ENCODE results near the gene CACYBP. TPM values are rescaled to one million over a fixed set of nuclear protein-coding genes. Genes with fewer than 3 reads are reported as not detected.

The CACYBP gene
- total and polyA plus RNA-seq, 2 donors (not counting 3 experiments of a cell fraction or from before 2014, with no cell fraction given) = 29.5 to 149 TPM

DNA sequence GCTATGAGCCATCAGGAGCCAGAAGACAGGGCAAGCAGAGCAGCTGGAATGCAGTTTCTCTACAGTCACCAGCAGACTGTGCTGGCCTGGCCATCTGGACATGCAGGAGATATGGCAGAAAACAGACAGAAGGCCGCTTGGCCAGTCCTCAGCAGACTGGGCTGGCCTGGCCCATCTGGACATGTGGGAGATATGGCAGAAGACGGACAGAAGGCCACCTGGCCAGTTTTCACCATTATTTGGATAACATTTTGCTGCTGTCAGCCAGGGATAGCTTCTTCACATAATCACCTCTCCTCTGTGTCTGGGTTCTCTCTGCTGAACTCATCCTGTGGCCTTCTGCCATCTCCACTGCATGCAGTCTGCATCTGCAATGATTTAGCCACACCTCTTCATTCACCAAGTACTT lies 25.0 kb upstream of the CACYBP start:
- Histone ChIP-seq H3K4me3 (replicated peaks in 1 of 3; ENCODE audit: insufficient read depth in 1 of 3, low read depth in 1 of 3, low read length in 3 of 3) (no peak overlapping the region), H3K36me3 (ENCODE audit: control insufficient read depth in 2 of 2, extremely low read depth in 1 of 2, insufficient read depth in 2 of 2, low read length in 2 of 2) (no peaks in the 10 kb centered on the region), H3K9me3 (replicated peaks; ENCODE audit: control insufficient read depth, insufficient read depth, low read length) (no peaks in the 10 kb centered on the region), H3K9ac (replicated peaks; ENCODE audit: extremely low read depth, insufficient read depth, low read length) (no peak overlapping the region), H2AFZ (ENCODE audit: low read depth, low read length) (no peak overlapping the region), H3K27me3 (ENCODE audit: control insufficient read depth in 2 of 2, insufficient read depth in 2 of 2, low read length in 2 of 2) (no peaks in the 10 kb centered on the region), H3K79me2 (ENCODE audit: control insufficient read depth, insufficient read depth, low read length) (no peaks in the 10 kb centered on the region), H3K4me1 (ENCODE audit: control insufficient read depth, extremely low read depth, insufficient read depth, low read length) (no peaks in the 10 kb centered on the region), H3K9me1 (replicated peaks; ENCODE audit: control insufficient read depth, extremely low read depth, insufficient read depth, low read length) (no peaks in the 10 kb centered on the region), H3K27ac (ENCODE audit: insufficient read depth, low read depth, low read length) (no peak overlapping the region), H3K4me2 (ENCODE audit: insufficient read depth, low read length) (no peak overlapping the region), H4K20me1 (replicated peaks; ENCODE audit: control insufficient read depth, extremely low read depth, insufficient read depth, low read length) (no peaks in the 10 kb centered on the region)
- no peak for FAIRE-seq
- CTCF ChIA-PET = no interaction called here
- BruUV-seq (replicated peaks) = no TSS peak
- dilution Hi-C loops (cut with MboI; ENCODE audit: extremely low pct_ligation_motif_present, low sequenced_read_pairs) = no loop called here
- no peak for DNase-seq (ENCODE audit: low read depth, low spot score)
- TF ChIP-seq, protein P1, sequence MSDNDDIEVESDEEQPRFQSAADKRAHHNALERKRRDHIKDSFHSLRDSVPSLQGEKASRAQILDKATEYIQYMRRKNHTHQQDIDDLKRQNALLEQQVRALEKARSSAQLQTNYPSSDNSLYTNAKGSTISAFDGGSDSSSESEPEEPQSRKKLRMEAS (IDR thresholded peaks at IDR 0.05; ENCODE audit: insufficient read depth, insufficient read length) = no peak
- TF ChIP-seq POLR2A (IDR thresholded peaks at IDR 0.05; ENCODE audit: low read depth, low read length) = no peak
- no peak for TF ChIP-seq MYC (IDR thresholded peaks at IDR 0.05; ENCODE audit: low read depth, low read length)
- TF ChIP-seq JUN (IDR thresholded peaks at IDR 0.05; ENCODE audit: borderline replicate concordance, insufficient read depth, insufficient read length, low read depth) = no peak
- no peak for TF ChIP-seq EZH2 (IDR thresholded peaks at IDR 0.05; ENCODE audit: borderline replicate concordance, low read depth, low read length, severe bottlenecking)
- TF ChIP-seq POLR2AphosphoS5 (IDR thresholded peaks at IDR 0.05; ENCODE audit: insufficient read depth, low read depth, low read length) = no peak
- no peak for TF ChIP-seq GATA2 (IDR thresholded peaks at IDR 0.05; ENCODE audit: insufficient read depth, insufficient read length, low read depth, low read length)
- no peak for TF ChIP-seq FOS (IDR thresholded peaks at IDR 0.05; ENCODE audit: borderline replicate concordance, insufficient read depth, low read length)
- TF ChIP-seq CTCF (IDR thresholded peaks at IDR 0.05; ENCODE audit: extremely low read depth in 1 of 2, insufficient read depth in 1 of 2, low read depth in 1 of 2, low read length in 2 of 2) = no peak
- intact Hi-C loops (cut with micrococcal nuclease) = no loop called here
- POLR2A ChIA-PET = no interaction called here
